Gastroesophageal sphincter (tissue), 4 donors: ENCODE results near the gene CAMK1D. TPM values are rescaled to one million over a fixed set of nuclear protein-coding genes. Genes with fewer than 3 reads are reported as not detected.
"Not testable (repeated sequence)": the region's sequence is repeated elsewhere in the genome, so short reads cannot be mapped to it uniquely, and the experiment has no call there.

Source experiments
- ATAC-seq: fragments of 150-250 bp; one replicate; pipeline ENCODE4 v1.9.1; 2016; ENCODE audit warnings: mild to moderate bottlenecking, moderate library complexity
- H3K27ac ChIP-seq, 4 donors: fragments of 200-600 bp; sonication (generic) in 3 of 4; 1 replicate in 3 of 4; 2 replicates in 1 of 4; pipeline ENCODE4 v1.5.1; 2016 to 2019
- H3K27me3 ChIP-seq: fragments of 200-600 bp; sonication (generic); one replicate; pipeline ENCODE4 v1.5.1; 2019
- H3K36me3 ChIP-seq, 2 donors: fragments of 200-600 bp; sonication (generic); one replicate each; pipeline ENCODE4 v1.5.1; 2019; ENCODE audit warnings: control low read depth in 1 of 2
- H3K4me1 ChIP-seq, 3 donors: fragments of 200-600 bp; sonication (generic); 1 replicate in 2 of 3; 2 replicates in 1 of 3; pipeline ENCODE4 v1.5.1; 2016 to 2019; ENCODE audit warnings: control low read depth in 2 of 3
- H3K4me3 ChIP-seq, 2 donors: fragments of 200-600 bp; sonication (generic); one replicate each; pipeline ENCODE4 v1.5.1; 2019; ENCODE audit warnings: mild to moderate bottlenecking in 1 of 2, moderate library complexity in 1 of 2
- H3K9me3 ChIP-seq, 3 donors: fragments of 200-600 bp; sonication (generic); one replicate each; pipeline ENCODE4 v1.5.1; 2017 to 2019; ENCODE audit warnings: control low read depth in 2 of 3
- CTCF ChIP-seq, 4 experiments: fragments of 200-600 bp in 2 of 4; fragments of 450-650 bp in 2 of 4; sonication (generic) in 1 of 4; IDR thresholded peaks; one replicate each; pipeline ENCODE4 v1.5.1; 2017 to 2019; ENCODE audit warnings: antibody characterized with exemption in 4 of 4, mild to moderate bottlenecking in 2 of 4, moderate library complexity in 2 of 4
- EP300 ChIP-seq: sonication (generic); formaldehyde crosslinking; IDR thresholded peaks from one replicate; pipeline ENCODE4 v1.6.1; 2017; ENCODE audit warnings: antibody characterized with exemption, mild to moderate bottlenecking
- POLR2A ChIP-seq, 2 donors: fragments of 450-650 bp; IDR thresholded peaks; one replicate each; pipeline ENCODE4 v1.6.1; 2017; ENCODE audit warnings: antibody characterized with exemption in 2 of 2, mild to moderate bottlenecking in 2 of 2, moderate library complexity in 1 of 2
- POLR2AphosphoS5 ChIP-seq: sonication (generic); formaldehyde crosslinking; IDR thresholded peaks from one replicate; pipeline ENCODE4 v1.6.1; 2017; ENCODE audit warnings: antibody characterized with exemption
- WGBS, 2 donors: methylation state at CpG; one replicate each; pipeline ENCODE4 v1.1.5; 2018; ENCODE audit warnings: low coverage in 1 of 2; 5-methylcytosine and 5-hydroxymethylcytosine counted together
- total RNA-seq, 4 donors: library from RNA; depleted of rRNA; stranded (reverse); fragments of >200 nt; gene quantifications; one replicate each; pipeline ENCODE4 v1.1.0, GENCODE V29; 2016

CAMK1D gene
- total RNA-seq, 4 donors from 2014 or later: 11.6 to 18.3 (median 15.3) TPM

GRCh38 chr10:12854988-12855387 is 505.6 kb downstream of the CAMK1D start:
- ATAC-seq: no peak
- no peaks in the 10 kb centered on the region for H3K27me3 ChIP-seq
- 25 to 61% methylated on average over 2 of the region's 2 CpGs for WGBS, 2 donors
- peaks cover 0 to 3% (median 0%) of the 10 kb centered on the region in 3 donors for H3K4me1 ChIP-seq
- no peaks in the 10 kb centered on the region for H3K9me3 ChIP-seq
- no peak overlapping the region for H3K4me3 ChIP-seq
- TF ChIP-seq POLR2A (IDR thresholded peaks at IDR 0.05): no peak
- TF ChIP-seq POLR2AphosphoS5: no peak
- TF ChIP-seq CTCF (IDR thresholded peaks at IDR 0.05): no peak
- TF ChIP-seq EP300: no peak
- no peak overlapping the region for H3K27ac ChIP-seq
- no peaks in the 10 kb centered on the region for H3K36me3 ChIP-seq

GRCh38 chr10:12862459-12862858 is 513.1 kb downstream of the CAMK1D start:
- Histone ChIP-seq H3K4me3 (no peak overlapping the region), H3K9me3 (no peaks in the 10 kb centered on the region), H3K27ac (no peak overlapping the region), H3K4me1 (no peaks in the 10 kb centered on the region), H3K27me3 (no peaks in the 10 kb centered on the region), H3K36me3 (no peaks in the 10 kb centered on the region)
- ATAC-seq: no peak
- TF ChIP-seq POLR2A (IDR thresholded peaks at IDR 0.05) (no peak), POLR2AphosphoS5 (no peak), EP300 (no peak), CTCF (IDR thresholded peaks at IDR 0.05) (no peak)
- WGBS, 2 donors: 70 to 89% methylated on average over 3 of the region's 3 CpGs

GRCh38 chr10:12865515-12865914 is 516.2 kb downstream of the CAMK1D start:
- H3K4me1 ChIP-seq, H3K36me3 ChIP-seq, H3K27ac ChIP-seq, H3K27me3 ChIP-seq, H3K4me3 ChIP-seq, H3K9me3 ChIP-seq, ATAC-seq: not testable (repeated sequence)
- WGBS, 2 donors: 91 to 93% methylated on average over 5 of the region's 6 CpGs

- Histone ChIP-seq H3K27ac (no peak overlapping the region), H3K36me3 (no peaks in the 10 kb centered on the region), H3K9me3 (no peaks in the 10 kb centered on the region), H3K27me3 (no peaks in the 10 kb centered on the region), H3K4me1 (peaks cover 0 to 5% (median 0%) of the 10 kb centered on the region in 3 donors), H3K4me3 (no peak overlapping the region)
- ATAC-seq: no peak
- no peak for TF ChIP-seq POLR2A (IDR thresholded peaks at IDR 0.05)
- no peak for TF ChIP-seq EP300
- no peak for TF ChIP-seq POLR2AphosphoS5
- TF ChIP-seq CTCF (IDR thresholded peaks at IDR 0.05): no peak
- WGBS, 2 donors: 29 to 77% methylated on average over 3 to 4 of the region's 5 CpGs
Observed at GRCh38 chr10:12868229-12868628, 518.9 kb downstream of the CAMK1D start.

GRCh38 chr10:12869427-12869826 is 520.1 kb downstream of the CAMK1D start:
- no peak for TF ChIP-seq CTCF (IDR thresholded peaks at IDR 0.05)
- TF ChIP-seq POLR2A (IDR thresholded peaks at IDR 0.05): no peak
- TF ChIP-seq POLR2AphosphoS5: no peak
- no peak for TF ChIP-seq EP300
- Histone ChIP-seq H3K36me3 (no peaks in the 10 kb centered on the region), H3K27me3 (no peaks in the 10 kb centered on the region), H3K27ac (no peak overlapping the region), H3K4me1 (peaks cover 0 to 12% (median 0%) of the 10 kb centered on the region in 3 donors), H3K9me3 (no peaks in the 10 kb centered on the region), H3K4me3 (no peak overlapping the region)
- 50 to 82% methylated on average over 2 of the region's 3 CpGs for WGBS, 2 donors
- no peak for ATAC-seq
